Measurements from ENCODE around the gene NCAM1. TPM values are rescaled to one million over a fixed set of nuclear protein-coding genes. Genes with fewer than 3 reads are reported as not detected.

NCAM1 gene
- total RNA-seq, 1 experiment from 2014 or later: 0.22 TPM

DNA sequence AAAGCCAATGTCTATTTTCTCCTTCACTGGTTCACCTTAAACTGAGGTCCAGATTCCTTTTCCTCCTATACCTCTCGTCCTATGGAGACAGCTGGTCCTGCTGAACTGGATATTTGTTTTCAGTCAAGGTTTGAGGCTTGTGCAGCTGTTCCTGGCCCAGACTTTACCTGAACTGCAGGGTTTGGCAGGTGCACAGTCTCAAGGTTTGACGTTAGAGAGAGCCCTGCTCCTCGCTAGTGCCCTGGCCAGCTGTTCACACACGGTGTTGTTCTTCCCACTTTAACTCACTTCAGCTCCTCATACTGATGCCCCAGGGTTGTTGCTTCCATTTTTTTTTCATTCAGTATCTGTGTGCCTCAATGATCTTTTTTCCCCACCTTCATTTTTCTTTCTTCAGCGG is 279.2 kb downstream of the NCAM1 start:
- Histone ChIP-seq H3K4me3 (replicated peaks in 1 of 2; ENCODE audit: low read depth in 1 of 2, low read length in 2 of 2) (no peak overlapping the region), H3K79me2 (ENCODE audit: insufficient read depth, low read length) (no peaks in the 10 kb centered on the region), H3K36me3 (ENCODE audit: control insufficient read depth in 1 of 2, insufficient read depth in 2 of 2, low read length in 2 of 2) (no peaks in the 10 kb centered on the region), H3K27me3 (ENCODE audit: insufficient read depth, low read length) (peaks cover 76% of the 10 kb centered on the region), H3K27ac (ENCODE audit: low read depth, low read length) (no peak overlapping the region), H2AFZ (ENCODE audit: low read depth, low read length, poor library complexity, severe bottlenecking) (no peak overlapping the region), H3K4me2 (ENCODE audit: low read length) (no peak overlapping the region), H4K20me1 (ENCODE audit: insufficient read depth) (no peaks in the 10 kb centered on the region), H3K9ac (ENCODE audit: low read length) (no peak overlapping the region), H3K9me2 (ENCODE audit: insufficient read depth) (no peaks in the 10 kb centered on the region), H3K9me3 (ENCODE audit: control insufficient read depth in 1 of 2, insufficient read depth in 1 of 2, low read depth in 1 of 2, low read length in 2 of 2) (no peaks in the 10 kb centered on the region), H3K4me1 (ENCODE audit: control insufficient read depth in 1 of 2, insufficient read depth in 2 of 2, low read length in 2 of 2) (no peaks in the 10 kb centered on the region)
- TF ChIP-seq ELF1 (IDR thresholded peaks at IDR 0.05; ENCODE audit: borderline replicate concordance, low read depth) (no peak), CBX3 (IDR thresholded peaks at IDR 0.05; ENCODE audit: low read depth) (no peak), ZFX (IDR thresholded peaks at IDR 0.05) (no peak), EZH2phosphoT487 (IDR thresholded peaks at IDR 0.05; ENCODE audit: borderline replicate concordance) (no peak), CEBPB (IDR thresholded peaks at IDR 0.05; ENCODE audit: low read depth) (no peak), POLR2A (IDR thresholded peaks at IDR 0.05; ENCODE audit: borderline replicate concordance, extremely low read depth, insufficient read depth, insufficient read length) (no peak), EZH2 (IDR thresholded peaks at IDR 0.05) (no peak), SIN3A (IDR thresholded peaks at IDR 0.05; ENCODE audit: low read depth) (no peak), ZNF274 (IDR thresholded peaks at IDR 0.05; ENCODE audit: low read depth, low read length) (no peak), POLR2AphosphoS5 (IDR thresholded peaks at IDR 0.05; ENCODE audit: low read depth, low read length) (no peak), SRF (IDR thresholded peaks at IDR 0.05; ENCODE audit: low read depth) (no peak), RAD21 (IDR thresholded peaks at IDR 0.05; ENCODE audit: low read depth) (no peak), EGR1 (IDR thresholded peaks at IDR 0.05; ENCODE audit: low read depth) (no peak), FOSL1 (IDR thresholded peaks at IDR 0.05; ENCODE audit: low read depth) (no peak), SP1 (IDR thresholded peaks at IDR 0.05; ENCODE audit: low read depth) (no peak), JUND (IDR thresholded peaks at IDR 0.05) (no peak)
- TF ChIP-seq, protein P1, sequence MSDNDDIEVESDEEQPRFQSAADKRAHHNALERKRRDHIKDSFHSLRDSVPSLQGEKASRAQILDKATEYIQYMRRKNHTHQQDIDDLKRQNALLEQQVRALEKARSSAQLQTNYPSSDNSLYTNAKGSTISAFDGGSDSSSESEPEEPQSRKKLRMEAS (IDR thresholded peaks at IDR 0.05): no peak
- TF ChIP-seq, protein P2, sequence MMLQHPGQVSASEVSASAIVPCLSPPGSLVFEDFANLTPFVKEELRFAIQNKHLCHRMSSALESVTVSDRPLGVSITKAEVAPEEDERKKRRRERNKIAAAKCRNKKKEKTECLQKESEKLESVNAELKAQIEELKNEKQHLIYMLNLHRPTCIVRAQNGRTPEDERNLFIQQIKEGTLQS (IDR thresholded peaks at IDR 0.05): no peak
- CTCF ChIA-PET: no interaction called here
- intact Hi-C loops (cut with micrococcal nuclease): no loop called here
- RAD21 ChIA-PET (ENCODE audit: low non-redundant PET in 1 of 2, low total read pairs in 2 of 2, uncharacterized antibody in 2 of 2, unreplicated experiment in 2 of 2): no interaction called here
- ATAC-seq (no peak), DNase-seq (ENCODE audit: low read depth, low spot score) (no peak)
- no TSS peak for BruUV-seq (replicated peaks)
- POLR2A ChIA-PET: no interaction called here
